Measurements from ENCODE around the gene RNU1-3.
"Not testable (repeated sequence)": the region's sequence is repeated elsewhere in the genome, so short reads cannot be mapped to it uniquely, and the experiment has no call there.

The RNU1-3 gene

GRCh38 chr1:16651560-16651959 lies 15.2 kb downstream of the RNU1-3 start:
- DNase-seq (ENCODE audit: low spot score): not testable (repeated sequence)

DNA sequence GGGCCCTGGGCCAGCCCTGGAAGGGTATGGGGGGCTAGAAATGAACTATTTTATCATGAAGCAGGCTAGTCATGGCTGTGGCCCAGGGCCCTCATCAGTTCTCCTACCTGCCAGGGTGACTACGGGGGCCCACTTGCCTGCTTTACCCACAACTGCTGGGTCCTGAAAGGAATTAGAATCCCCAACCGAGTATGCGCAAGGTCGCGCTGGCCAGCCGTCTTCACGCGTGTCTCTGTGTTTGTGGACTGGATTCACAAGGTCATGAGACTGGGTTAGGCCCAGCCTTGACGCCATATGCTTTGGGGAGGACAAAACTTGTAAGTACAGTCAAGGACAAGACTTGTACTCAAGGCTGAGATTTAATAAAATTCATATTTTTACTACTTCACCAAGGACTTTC lies 16.8 kb downstream of the RNU1-3 start:
- DNase-seq (ENCODE audit: low spot score): not testable (repeated sequence)

DNA sequence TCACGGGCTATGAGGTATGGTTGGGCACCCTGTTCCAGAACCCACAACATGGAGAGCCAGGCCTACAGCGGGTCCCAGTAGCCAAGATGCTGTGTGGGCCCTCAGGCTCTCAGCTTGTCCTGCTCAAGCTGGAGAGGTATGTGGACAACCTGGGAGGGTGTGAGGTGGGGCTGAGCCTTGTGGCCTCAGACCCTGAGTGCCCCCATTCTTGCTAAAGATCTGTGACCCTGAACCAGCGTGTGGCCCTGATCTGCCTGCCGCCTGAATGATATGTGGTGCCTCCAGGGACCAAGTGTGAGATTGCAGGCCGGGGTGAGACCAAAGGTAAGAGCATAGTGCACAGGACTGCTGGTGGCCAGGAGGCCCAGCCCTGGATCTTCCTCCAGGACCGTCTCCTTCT lies 17.4 kb downstream of the RNU1-3 start:
- not testable (repeated sequence) for DNase-seq (ENCODE audit: low spot score)

DNA sequence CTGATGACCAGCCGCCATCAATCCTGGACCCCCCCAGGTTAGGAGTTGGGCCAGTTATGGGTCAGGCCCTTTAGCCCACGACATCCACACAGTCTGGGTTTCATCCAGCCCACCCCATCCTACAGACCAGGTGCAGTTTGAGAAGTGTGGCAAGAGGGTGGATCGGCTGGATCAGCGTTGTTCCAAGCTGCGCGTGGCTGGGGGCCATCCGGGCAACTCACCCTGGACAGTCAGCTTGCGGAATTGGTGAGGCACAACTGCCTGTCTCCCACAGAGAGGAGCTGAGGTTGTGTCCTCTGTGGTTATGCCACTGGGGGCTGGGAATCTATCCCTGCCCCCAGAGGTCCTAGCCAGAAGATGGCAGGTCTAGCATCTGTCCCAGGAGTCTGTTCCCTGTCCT lies 18.0 kb downstream of the RNU1-3 start:
- DNase-seq (ENCODE audit: low spot score): not testable (repeated sequence)

DNA sequence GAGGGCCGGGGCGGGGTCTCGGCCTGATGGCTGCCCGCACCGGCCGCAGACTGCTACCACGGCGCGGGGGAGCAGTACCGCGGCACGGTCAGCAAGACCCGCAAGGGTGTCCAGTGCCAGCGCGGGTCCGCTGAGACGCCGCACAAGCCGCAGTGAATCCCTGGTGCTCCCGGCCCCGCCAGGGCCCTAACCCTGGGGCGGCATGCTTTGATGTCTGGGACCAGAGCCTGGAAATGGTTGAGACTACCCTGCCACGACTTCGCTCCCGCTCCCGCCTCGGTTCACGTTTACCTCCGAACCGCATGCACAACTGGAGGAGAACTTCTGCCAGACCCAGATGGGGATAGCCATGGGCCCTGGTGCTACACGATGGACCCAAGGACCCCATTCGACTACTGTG lies 18.5 kb downstream of the RNU1-3 start:
- DNase-seq (ENCODE audit: low spot score): not testable (repeated sequence)

DNA sequence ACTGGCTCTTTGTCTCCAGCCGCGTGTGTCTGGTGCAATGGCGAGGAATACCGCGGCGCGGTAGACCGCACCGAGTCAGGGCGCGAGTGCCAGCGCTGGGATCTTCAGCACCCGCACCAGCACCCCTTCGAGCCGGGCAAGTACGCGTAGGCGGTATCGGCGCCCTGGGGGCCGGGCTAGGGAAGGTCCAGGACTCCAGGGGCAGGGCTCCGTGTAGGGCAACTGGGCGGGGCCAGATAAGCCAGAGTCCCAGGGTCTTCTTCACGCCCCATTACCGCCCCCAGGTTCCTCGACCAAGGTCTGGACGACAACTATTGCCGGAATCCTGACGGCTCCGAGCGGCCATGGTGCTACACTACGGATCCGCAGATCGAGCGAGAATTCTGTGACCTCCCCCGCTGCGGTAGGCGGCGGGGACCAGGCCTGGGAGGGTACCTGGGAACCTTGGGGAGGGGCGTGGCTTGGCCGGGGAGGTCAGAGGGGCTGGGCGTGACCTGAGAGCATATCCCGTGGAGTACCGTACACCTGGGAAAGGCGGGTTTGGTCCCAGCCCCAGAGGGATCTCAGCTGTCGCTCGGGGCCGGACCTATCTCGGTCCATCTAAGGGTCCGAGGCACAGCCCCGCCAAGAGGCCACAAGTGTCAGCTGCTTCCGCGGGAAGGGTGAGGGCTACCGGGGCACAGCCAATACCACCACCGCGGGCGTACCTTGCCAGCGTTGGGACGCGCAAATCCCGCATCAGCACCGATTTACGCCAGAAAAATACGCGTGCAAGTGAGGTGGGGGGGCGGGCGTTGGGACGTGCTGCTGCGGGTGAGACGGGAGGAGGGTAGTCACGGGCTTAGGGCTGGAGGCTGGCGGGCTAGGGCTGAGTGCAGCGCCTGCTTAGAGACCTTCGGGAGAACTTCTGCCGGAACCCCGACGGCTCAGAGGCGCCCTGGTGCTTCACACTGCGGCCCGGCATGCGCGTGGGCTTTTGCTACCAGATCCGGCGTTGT lies 19.3 kb downstream of the RNU1-3 start:
- not testable (repeated sequence) for DNase-seq (ENCODE audit: low spot score)

GRCh38 chr1:16646716-16647115 lies 20.0 kb downstream of the RNU1-3 start:
- not testable (repeated sequence) for DNase-seq (ENCODE audit: low spot score)

DNA sequence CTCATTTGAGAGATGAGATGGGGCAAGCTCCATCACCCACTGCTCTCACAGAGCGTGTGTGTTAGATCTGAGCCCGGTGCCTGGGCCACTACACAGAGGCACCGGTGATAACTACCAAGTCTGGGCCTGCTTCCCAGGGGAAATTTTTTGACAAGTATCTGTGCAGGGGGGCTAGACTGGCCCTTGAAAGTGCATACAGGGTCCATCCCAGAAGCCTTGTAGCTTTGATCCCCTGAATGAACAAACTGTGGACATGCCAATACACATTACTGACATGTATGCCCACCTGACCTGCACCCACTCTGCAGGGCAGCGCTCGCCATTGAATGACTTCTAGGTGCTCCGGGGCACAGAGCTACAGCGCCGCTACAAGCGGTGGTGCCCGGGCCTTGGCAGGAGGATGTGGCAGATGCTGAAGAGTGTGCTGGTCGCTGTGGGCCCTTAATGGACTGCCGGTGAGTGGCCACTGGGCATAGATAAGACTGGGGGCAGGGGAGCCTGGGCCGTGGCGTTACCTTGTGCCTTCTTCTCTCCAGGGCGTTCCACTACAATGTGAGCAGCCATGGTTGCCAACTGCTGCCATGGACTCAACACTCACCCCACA lies 20.6 kb downstream of the RNU1-3 start:
- not testable (repeated sequence) for DNase-seq (ENCODE audit: low spot score)

- DNase-seq (ENCODE audit: low spot score): not testable (repeated sequence)
These were observed 21.3 kb downstream of the RNU1-3 start for GRCh38 chr1:16645271-16646060.

DNA sequence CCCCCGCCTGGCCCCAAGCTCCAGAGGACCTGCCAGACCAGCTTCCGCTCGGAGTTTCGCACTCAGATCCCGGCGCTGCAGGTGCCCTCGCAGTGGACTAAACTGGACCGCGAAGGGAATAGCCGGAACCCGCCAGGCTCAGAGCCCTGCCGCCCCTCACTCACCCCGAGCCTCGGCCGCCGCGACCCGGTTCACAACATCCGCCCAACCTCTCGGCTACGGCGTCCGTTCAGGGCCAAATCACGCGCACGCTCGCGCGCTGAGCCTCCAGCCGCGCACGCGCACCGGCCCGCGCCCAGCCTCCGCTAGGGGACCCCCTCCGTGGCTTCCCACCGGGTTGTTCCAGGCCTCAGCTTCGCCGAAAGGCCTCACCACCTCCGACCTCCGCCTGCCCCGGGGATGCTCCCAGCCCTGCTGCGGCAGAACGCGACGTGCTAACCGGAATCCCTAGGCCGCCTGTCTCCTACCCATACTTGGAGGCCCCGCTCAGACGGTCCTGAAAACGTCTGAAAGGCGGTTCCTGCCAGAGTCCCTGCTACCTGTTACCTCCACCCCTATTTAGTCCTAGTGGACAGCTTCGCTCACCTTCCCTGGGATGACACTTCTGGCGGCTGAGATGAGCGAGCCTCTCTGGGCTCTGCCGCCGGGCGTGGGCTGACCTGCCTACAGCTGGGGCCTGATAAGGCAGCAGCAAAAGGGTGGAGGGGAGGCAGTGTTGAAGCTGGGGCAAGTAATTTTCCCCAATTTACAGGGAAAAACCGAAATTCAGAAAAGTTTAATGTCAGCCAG lies 22.1 kb downstream of the RNU1-3 start:
- peak; percentile 100 for DNase-seq (ENCODE audit: low spot score)

GRCh38 chr1:16644193-16644481 lies 22.6 kb downstream of the RNU1-3 start:
- DNase-seq (ENCODE audit: low spot score): no peak

DNA sequence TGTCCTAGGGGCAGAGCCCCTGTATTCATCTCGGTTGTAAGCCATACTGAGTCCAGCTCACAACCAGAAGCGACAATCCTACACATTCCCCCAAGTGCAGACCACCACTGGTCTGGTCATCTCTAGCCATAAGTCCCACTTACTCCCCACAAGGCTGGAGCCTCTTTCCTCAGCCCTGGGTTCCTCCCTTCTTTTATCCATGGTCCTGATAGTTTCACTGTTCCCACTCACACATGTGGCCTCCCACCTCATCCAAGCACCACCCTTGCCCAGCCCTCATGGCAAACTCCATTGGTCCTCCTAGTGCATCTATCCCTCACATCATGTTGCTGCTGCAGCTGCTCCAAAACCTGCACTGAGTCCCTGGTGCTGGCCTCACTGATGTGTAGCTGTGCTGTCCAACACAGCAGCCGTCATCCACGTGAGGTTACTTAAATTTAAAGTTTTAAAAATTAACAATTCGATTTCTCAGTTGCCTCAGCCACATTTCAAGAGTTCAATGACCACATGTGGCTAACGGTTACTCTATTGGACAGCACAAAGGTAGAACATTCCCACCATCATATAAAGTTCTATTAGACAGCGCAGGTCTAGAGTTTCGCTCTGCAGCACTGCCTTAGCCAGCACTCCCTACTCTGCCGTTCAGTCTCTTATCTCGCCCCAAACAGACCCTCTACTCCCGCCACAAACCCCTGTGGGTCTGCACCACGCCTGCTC lies 23.1 kb downstream of the RNU1-3 start:
- DNase-seq (ENCODE audit: low spot score): not testable (repeated sequence)

DNA sequence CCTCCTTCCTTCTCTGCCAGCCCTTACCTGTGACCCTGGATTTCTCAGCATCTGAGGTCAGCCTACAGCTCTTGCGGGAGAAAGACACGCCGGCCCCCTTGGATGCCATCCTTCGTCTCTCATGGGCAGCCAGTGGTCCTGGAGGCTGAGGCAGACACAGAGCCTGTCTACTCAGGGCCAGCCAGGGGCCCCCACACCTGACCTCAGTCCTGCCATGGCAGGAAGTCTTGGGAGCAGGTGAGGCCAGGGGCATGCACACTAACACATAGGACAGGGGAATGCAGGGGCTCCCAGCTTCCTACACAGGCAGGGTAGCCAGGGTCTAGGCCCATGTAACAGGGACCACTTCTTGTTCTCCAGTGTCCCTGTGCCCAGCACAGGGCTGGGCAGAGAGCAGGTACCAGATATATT lies 23.7 kb downstream of the RNU1-3 start:
- not testable (repeated sequence) for DNase-seq (ENCODE audit: low spot score)

DNA sequence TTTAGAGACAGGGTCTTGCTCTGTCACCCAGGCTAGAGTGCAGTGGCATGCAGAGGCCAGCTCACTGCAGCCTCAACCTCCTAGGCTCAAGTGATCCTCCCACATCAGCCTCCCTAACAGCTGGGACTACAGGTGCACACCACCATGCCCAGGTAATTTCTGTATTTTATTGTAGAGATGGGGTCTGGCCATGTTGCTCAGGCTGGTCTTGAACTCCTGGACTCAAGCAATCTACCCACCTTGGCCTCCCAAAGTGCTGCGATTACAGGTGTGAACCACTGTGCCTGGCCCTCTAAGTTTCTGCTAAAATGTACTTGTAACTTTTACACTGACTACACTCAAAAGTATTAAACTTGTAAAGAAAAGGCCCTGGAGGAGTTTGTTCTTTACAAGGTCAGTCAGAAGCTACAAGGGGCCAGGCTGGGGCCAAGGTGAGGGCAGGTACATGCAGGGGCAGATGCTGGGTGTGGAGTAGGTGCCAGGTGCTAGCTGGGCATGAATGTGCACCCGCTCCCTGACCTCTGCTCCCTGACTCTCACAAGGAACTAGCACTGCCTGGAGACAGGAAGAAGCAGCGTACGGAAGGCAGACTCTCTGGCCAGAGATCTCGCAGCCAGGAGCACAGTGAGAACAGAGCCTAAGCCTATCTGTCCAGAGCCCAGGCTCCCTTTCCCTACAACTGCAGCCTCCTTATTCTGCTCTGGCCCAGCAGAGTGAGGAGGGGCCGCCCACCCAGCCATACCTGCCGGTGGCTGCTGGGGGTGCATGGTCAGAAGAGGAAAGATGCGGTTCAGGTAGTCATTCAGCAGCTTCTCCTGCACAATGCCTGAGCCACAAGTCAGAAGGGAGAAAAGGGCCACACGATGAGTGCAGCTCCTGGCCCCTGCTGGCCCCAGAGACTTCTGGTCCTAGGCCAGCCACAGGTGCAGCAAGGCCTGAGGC lies 24.5 kb downstream of the RNU1-3 start:
- not testable (repeated sequence) for DNase-seq (ENCODE audit: low spot score)

GRCh38 chr1:16641159-16641975 lies 25.4 kb downstream of the RNU1-3 start:
- not testable (repeated sequence) for DNase-seq (ENCODE audit: low spot score)

DNA sequence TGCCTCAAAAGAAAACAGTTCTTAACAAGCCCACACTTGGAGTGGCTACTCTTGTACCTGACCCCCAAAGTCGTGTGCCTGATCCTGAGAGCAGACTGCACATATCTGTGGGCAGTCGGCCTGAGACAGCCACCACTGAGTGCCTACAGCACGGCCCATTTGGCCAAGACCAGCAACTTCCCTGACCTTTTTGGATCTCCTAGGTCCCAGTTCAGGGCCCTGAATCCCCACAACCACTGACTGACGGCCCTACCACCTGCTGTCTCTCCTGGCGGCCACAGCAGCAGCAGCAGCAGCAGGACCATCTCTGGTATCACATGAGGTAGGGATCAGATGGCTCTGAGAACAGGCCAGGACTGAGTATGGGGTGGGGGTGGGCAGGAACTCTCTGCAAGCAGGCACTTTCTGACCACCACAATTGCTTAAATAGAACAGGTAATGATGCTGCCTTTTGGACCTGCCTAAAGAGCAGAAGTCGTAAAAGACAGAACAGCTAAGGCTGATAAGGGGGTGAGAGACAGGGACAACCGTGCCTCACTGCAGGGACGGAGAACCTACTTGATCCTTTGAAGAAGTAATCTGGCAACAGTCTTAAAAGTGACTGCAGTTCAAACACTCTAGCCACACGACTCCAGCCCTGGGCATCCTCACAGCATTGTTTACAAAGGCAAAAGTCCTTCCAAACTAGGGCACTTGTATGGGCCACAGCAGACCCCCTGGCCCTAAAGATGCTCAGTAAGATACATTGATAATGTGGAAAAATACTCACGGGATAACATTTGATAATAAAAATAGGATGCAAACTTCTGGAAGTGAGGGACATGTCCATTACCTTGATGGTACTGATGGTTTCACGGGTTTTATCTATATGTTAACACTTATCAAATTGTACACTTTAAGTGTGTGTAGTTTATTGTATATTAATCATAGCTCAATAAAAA lies 27.4 kb downstream of the RNU1-3 start:
- DNase-seq (ENCODE audit: low spot score): not testable (repeated sequence)

DNA sequence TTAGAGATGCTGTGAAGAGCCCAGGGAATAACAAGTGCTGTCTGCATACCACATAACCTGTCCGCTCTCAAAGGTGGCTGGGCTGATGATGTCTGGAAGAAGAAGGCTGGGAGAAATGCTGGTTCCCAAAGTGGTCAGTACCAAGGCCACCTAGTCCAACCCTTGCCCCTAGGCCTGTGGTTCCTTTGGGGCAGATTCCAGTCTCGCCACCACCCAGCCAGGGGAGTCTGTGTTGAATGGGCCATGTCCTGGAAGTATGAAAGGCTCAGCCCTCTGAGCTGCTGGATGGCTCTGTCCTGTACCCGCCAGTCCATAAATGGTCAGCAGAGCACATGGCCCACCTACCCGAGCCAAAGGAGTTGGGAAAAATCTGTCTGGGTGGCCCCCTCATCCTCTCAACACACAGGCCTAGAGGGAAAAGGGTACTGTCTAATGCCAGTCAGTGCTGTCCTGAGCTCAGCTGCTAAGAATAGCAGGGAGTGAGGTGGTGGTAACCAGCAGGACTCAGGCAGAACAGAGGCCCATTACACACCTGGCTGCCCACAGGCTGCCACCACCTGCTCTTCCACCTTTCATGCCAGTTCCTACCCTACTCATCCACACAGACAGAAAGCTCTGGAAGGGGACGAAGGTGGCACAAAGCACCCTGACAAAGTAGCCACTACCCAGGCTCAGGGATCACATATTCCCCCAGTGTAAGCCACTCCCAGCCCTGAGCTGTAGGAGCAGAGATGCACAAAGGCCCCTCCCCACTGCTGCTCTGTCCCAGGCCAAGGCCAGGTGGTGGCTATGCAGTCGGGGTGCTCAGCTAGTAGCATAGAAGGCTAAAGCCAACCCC lies 28.6 kb downstream of the RNU1-3 start:
- not testable (repeated sequence) for DNase-seq (ENCODE audit: low spot score)

Data from hepatic stellate cell (primary cell).